ENCODE results near the gene TBL1X.

DNA sequence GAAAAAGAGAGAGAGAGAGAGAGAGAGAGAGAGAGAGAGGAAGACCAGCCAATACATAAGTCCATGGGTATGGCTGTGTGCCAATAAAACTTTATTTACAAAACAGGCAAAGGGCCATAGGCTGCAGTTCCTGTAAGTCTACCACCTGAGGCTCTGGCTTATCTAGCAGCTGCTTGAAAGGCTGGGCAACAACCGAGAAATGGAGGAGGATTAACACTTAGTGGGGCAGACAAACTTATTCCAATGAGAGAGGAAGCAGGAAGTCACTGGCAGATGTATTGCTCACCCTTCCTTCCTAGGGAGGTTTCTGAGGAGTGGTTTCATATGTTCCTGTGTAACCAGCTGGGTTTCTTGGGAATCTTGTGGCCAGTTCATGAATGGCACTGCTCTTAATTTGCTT lies 305.5 kb downstream of the TBL1X start:
- TF ChIP-seq, protein P1, sequence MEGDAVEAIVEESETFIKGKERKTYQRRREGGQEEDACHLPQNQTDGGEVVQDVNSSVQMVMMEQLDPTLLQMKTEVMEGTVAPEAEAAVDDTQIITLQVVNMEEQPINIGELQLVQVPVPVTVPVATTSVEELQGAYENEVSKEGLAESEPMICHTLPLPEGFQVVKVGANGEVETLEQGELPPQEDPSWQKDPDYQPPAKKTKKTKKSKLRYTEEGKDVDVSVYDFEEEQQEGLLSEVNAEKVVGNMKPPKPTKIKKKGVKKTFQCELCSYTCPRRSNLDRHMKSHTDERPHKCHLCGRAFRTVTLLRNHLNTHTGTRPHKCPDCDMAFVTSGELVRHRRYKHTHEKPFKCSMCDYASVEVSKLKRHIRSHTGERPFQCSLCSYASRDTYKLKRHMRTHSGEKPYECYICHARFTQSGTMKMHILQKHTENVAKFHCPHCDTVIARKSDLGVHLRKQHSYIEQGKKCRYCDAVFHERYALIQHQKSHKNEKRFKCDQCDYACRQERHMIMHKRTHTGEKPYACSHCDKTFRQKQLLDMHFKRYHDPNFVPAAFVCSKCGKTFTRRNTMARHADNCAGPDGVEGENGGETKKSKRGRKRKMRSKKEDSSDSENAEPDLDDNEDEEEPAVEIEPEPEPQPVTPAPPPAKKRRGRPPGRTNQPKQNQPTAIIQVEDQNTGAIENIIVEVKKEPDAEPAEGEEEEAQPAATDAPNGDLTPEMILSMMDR (IDR thresholded peaks at IDR 0.05) = no peak
- TF ChIP-seq POLR2AphosphoS5 (IDR thresholded peaks at IDR 0.05) (no peak), POLR2A (IDR thresholded peaks at IDR 0.05) (no peak)
